GM23248 (cell line): Measurements from ENCODE around the gene RNF25.

Source experiments
- EZH2 ChIP-seq: fragments of 200-600 bp; sonication (generic); IDR thresholded peaks from 2 replicates; pipeline ENCODE4 v1.6.1; 2018; ENCODE audit warnings: antibody characterized with exemption, mild to moderate bottlenecking; ENCODE audit not compliant: insufficient read depth, poor library complexity, severe bottlenecking
- EZH2phosphoT487 ChIP-seq: fragments of 200-600 bp; sonication (generic); IDR thresholded peaks from 2 replicates; pipeline ENCODE4 v1.6.1; 2018; ENCODE audit warnings: antibody characterized with exemption, moderate library complexity, mild to moderate bottlenecking, low read depth; ENCODE audit not compliant: insufficient read depth

GRCh38 chr2:218621007-218621406 is 50.8 kb downstream of the RNF25 start:
- TF ChIP-seq EZH2phosphoT487 = no peak
- TF ChIP-seq EZH2 = no peak
